ENCODE data around the gene LUC7L3.

Gene LUC7L3

DNA sequence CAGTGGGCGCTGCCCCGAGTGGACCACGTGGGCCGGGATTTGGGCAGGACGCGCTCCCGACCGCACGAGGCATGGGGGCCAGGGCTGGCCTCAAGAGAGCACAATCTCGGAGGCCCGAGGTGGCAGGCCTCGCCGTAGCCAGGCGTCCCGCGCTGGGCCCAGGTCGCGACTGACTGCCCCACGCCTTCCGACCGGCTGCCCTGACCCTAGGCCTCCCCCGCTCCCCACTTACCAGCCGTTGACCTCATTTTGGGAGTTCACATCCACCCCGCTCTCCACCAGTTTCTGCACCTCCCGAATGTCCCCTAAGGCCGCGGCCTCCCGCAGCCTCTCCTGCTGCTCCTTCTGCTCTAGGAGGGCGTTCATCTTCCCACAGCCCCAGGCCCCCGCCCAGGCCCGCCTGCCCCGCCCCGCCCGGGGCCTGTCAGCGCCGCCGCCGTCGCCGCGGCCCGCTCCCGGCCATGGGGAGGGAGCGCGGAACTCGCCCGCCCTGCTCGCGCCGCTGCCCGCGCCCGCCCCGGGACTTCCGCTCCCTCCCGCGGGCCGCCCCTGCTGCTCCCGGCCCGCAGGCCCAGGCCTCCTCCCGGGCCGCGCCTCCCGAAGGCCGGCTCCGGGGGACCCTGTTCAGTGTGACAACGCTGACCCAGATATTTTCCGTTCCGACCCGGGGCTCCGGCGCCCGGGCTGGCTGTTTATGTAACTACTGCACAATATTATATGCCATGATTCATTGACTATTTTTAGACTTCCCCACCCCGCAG, 11.9 kb upstream of the LUC7L3 start, which contains the start of gene ANKRD40 (continued):
- TF ChIP-seq ZNF391 (tag by site-specific recombination; IDR thresholded peaks at IDR 0.05; ENCODE audit: borderline replicate concordance, low read depth) (peak; percentile 59), ZNF558 (tag by site-specific recombination; IDR thresholded peaks at IDR 0.05) (0 out of 2 replicates have a peak, but pooled peaks have one; percentile 67), SP2 (tag by site-specific recombination; IDR thresholded peaks at IDR 0.05) (peak; percentile 52), MZF1 (tag by site-specific recombination; IDR thresholded peaks at IDR 0.05; ENCODE audit: borderline replicate concordance) (peak; percentile 49), ZNF600 (tag by site-specific recombination; IDR thresholded peaks at IDR 0.05) (peak; percentile 82), ZNF341 (tag by site-specific recombination; IDR thresholded peaks at IDR 0.05; ENCODE audit: low read depth) (peak; percentile 78), OSR2 (tag by site-specific recombination; IDR thresholded peaks at IDR 0.05) (peak; percentile 43; the same call in 1 of the 2 replicates), ZNF221 (tag by site-specific recombination; IDR thresholded peaks at IDR 0.05; ENCODE audit: borderline replicate concordance) (no peak), WT1 (tag by site-specific recombination; IDR thresholded peaks at IDR 0.05) (peak; percentile 49), ZNF707 (tag by site-specific recombination; IDR thresholded peaks at IDR 0.05) (no peak), ZNF561 (tag by site-specific recombination; IDR thresholded peaks at IDR 0.05; ENCODE audit: borderline replicate concordance) (peak; percentile 93), ZNF146 (tag by site-specific recombination; IDR thresholded peaks at IDR 0.05) (peak; percentile 51; the same call in 1 of the 2 replicates), ZNF624 (tag by site-specific recombination; IDR thresholded peaks at IDR 0.05) (no peak), ZFP37 (tag by site-specific recombination; IDR thresholded peaks at IDR 0.05) (peak; percentile 81; the same call in 1 of the 2 replicates)
- TF ChIP-seq, protein P1, sequence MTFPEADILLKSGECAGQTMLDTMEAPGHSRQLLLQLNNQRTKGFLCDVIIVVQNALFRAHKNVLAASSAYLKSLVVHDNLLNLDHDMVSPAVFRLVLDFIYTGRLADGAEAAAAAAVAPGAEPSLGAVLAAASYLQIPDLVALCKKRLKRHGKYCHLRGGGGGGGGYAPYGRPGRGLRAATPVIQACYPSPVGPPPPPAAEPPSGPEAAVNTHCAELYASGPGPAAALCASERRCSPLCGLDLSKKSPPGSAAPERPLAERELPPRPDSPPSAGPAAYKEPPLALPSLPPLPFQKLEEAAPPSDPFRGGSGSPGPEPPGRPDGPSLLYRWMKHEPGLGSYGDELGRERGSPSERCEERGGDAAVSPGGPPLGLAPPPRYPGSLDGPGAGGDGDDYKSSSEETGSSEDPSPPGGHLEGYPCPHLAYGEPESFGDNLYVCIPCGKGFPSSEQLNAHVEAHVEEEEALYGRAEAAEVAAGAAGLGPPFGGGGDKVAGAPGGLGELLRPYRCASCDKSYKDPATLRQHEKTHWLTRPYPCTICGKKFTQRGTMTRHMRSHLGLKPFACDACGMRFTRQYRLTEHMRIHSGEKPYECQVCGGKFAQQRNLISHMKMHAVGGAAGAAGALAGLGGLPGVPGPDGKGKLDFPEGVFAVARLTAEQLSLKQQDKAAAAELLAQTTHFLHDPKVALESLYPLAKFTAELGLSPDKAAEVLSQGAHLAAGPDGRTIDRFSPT (tag by site-specific recombination; IDR thresholded peaks at IDR 0.05) = peak; percentile 88
- TF ChIP-seq, protein P2, sequence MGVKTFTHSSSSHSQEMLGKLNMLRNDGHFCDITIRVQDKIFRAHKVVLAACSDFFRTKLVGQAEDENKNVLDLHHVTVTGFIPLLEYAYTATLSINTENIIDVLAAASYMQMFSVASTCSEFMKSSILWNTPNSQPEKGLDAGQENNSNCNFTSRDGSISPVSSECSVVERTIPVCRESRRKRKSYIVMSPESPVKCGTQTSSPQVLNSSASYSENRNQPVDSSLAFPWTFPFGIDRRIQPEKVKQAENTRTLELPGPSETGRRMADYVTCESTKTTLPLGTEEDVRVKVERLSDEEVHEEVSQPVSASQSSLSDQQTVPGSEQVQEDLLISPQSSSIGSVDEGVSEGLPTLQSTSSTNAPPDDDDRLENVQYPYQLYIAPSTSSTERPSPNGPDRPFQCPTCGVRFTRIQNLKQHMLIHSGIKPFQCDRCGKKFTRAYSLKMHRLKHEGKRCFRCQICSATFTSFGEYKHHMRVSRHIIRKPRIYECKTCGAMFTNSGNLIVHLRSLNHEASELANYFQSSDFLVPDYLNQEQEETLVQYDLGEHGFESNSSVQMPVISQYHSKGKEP (tag by site-specific recombination; IDR thresholded peaks at IDR 0.05) = peak; percentile 82; the same call in 1 of the 2 replicates
- TF ChIP-seq, protein P3, sequence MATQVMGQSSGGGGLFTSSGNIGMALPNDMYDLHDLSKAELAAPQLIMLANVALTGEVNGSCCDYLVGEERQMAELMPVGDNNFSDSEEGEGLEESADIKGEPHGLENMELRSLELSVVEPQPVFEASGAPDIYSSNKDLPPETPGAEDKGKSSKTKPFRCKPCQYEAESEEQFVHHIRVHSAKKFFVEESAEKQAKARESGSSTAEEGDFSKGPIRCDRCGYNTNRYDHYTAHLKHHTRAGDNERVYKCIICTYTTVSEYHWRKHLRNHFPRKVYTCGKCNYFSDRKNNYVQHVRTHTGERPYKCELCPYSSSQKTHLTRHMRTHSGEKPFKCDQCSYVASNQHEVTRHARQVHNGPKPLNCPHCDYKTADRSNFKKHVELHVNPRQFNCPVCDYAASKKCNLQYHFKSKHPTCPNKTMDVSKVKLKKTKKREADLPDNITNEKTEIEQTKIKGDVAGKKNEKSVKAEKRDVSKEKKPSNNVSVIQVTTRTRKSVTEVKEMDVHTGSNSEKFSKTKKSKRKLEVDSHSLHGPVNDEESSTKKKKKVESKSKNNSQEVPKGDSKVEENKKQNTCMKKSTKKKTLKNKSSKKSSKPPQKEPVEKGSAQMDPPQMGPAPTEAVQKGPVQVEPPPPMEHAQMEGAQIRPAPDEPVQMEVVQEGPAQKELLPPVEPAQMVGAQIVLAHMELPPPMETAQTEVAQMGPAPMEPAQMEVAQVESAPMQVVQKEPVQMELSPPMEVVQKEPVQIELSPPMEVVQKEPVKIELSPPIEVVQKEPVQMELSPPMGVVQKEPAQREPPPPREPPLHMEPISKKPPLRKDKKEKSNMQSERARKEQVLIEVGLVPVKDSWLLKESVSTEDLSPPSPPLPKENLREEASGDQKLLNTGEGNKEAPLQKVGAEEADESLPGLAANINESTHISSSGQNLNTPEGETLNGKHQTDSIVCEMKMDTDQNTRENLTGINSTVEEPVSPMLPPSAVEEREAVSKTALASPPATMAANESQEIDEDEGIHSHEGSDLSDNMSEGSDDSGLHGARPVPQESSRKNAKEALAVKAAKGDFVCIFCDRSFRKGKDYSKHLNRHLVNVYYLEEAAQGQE (tag by site-specific recombination; IDR thresholded peaks at IDR 0.05) = peak; percentile 45
- TF ChIP-seq, protein P4, sequence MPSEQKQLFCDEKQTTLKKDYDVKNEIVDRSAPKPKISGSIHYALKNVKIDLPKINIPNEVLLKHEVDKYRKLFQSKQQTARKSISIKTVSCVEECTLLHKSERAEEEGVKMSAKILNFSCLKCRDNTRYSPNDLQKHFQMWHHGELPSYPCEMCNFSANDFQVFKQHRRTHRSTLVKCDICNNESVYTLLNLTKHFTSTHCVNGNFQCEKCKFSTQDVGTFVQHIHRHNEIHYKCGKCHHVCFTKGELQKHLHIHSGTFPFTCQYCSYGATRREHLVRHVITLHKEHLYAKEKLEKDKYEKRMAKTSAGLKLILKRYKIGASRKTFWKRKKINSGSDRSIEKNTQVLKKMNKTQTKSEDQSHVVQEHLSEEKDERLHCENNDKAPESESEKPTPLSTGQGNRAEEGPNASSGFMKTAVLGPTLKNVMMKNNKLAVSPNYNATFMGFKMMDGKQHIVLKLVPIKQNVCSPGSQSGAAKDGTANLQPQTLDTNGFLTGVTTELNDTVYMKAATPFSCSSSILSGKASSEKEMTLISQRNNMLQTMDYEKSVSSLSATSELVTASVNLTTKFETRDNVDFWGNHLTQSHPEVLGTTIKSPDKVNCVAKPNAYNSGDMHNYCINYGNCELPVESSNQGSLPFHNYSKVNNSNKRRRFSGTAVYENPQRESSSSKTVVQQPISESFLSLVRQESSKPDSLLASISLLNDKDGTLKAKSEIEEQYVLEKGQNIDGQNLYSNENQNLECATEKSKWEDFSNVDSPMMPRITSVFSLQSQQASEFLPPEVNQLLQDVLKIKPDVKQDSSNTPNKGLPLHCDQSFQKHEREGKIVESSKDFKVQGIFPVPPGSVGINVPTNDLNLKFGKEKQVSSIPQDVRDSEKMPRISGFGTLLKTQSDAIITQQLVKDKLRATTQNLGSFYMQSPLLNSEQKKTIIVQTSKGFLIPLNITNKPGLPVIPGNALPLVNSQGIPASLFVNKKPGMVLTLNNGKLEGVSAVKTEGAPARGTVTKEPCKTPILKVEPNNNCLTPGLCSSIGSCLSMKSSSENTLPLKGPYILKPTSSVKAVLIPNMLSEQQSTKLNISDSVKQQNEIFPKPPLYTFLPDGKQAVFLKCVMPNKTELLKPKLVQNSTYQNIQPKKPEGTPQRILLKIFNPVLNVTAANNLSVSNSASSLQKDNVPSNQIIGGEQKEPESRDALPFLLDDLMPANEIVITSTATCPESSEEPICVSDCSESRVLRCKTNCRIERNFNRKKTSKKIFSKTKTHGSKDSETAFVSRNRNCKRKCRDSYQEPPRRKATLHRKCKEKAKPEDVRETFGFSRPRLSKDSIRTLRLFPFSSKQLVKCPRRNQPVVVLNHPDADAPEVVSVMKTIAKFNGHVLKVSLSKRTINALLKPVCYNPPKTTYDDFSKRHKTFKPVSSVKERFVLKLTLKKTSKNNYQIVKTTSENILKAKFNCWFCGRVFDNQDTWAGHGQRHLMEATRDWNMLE (tag by site-specific recombination; conservative IDR thresholded peaks at IDR 0.05; ENCODE audit: low read depth) = peak; percentile 35; the same call in 1 of the 2 replicates
- TF ChIP-seq, protein P5, sequence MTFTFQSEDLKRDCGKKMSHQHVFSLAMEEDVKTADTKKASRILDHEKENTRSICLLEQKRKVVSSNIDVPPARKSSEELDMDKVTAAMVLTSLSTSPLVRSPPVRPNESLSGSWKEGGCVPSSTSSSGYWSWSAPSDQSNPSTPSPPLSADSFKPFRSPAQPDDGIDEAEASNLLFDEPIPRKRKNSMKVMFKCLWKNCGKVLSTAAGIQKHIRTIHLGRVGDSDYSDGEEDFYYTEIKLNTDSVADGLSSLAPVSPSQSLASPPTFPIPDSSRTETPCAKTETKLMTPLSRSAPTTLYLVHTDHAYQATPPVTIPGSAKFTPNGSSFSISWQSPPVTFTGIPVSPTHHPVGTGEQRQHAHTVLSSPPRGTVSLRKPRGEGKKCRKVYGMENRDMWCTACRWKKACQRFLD (tag by site-specific recombination; IDR thresholded peaks at IDR 0.05) = peak; percentile 95
- TF ChIP-seq, protein P6, sequence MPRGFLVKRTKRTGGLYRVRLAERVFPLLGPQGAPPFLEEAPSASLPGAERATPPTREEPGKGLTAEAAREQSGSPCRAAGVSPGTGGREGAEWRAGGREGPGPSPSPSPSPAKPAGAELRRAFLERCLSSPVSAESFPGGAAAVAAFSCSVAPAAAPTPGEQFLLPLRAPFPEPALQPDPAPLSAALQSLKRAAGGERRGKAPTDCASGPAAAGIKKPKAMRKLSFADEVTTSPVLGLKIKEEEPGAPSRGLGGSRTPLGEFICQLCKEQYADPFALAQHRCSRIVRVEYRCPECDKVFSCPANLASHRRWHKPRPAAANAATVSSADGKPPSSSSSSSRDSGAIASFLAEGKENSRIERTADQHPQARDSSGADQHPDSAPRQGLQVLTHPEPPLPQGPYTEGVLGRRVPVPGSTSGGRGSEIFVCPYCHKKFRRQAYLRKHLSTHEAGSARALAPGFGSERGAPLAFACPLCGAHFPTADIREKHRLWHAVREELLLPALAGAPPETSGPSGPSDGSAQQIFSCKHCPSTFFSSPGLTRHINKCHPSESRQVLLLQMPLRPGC (tag by site-specific recombination; IDR thresholded peaks at IDR 0.05) = peak; percentile 41; the same call in 1 of the 2 replicates
- TF ChIP-seq, protein P7, sequence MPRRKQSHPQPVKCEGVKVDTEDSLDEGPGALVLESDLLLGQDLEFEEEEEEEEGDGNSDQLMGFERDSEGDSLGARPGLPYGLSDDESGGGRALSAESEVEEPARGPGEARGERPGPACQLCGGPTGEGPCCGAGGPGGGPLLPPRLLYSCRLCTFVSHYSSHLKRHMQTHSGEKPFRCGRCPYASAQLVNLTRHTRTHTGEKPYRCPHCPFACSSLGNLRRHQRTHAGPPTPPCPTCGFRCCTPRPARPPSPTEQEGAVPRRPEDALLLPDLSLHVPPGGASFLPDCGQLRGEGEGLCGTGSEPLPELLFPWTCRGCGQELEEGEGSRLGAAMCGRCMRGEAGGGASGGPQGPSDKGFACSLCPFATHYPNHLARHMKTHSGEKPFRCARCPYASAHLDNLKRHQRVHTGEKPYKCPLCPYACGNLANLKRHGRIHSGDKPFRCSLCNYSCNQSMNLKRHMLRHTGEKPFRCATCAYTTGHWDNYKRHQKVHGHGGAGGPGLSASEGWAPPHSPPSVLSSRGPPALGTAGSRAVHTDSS (tag by site-specific recombination; IDR thresholded peaks at IDR 0.05) = peak; percentile 32; the same call in 1 of the 2 replicates
